Keratinocyte (primary cell): Measurements from ENCODE around the gene CD7.

Experiments
- EZH2 ChIP-seq: IDR thresholded peaks from one replicate; pipeline ENCODE4 v1.6.1; 2012; ENCODE audit warnings: inconsistent platforms, mild to moderate bottlenecking, low read length, moderate library complexity
- TF ChIP-seq, protein P1 (sequence below), 3 experiments: IDR thresholded peaks in 1 of 3; conservative IDR thresholded peaks in 1 of 3; optimal IDR thresholded peaks in 1 of 3; 2 replicates in 2 of 3; 3 replicates in 1 of 3; pipeline versions ENCODE3 to v1.5.1; 2011; ENCODE audit warnings: low read length in 3 of 3, mild to moderate bottlenecking in 3 of 3, moderate library complexity in 2 of 3, control low read depth in 1 of 3, inconsistent platforms in 1 of 3; ENCODE audit not compliant: insufficient read depth in 2 of 3; ENCODE audit errors: extremely low read depth in 1 of 3

DNA sequence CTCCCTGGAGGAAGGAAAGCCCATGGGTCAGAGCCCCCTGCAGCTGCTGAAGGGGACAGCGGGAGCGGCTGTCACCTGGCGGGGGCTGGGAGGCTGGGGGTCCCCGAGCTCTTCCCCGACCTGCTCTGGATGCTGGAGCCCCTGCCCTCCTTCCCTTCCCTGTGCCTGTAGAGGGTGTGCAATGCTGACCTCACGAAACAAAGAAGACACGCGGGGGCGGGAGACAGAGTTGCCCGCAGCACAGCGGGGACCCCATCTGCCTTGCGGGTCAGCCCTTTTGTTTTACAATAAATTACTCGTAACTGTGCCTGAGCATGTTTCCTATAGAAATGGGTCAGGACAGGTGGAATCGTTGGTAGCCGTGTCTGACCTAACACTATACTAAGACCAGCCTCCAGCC is 9.9 kb upstream of the CD7 start:
- TF ChIP-seq, protein P1, sequence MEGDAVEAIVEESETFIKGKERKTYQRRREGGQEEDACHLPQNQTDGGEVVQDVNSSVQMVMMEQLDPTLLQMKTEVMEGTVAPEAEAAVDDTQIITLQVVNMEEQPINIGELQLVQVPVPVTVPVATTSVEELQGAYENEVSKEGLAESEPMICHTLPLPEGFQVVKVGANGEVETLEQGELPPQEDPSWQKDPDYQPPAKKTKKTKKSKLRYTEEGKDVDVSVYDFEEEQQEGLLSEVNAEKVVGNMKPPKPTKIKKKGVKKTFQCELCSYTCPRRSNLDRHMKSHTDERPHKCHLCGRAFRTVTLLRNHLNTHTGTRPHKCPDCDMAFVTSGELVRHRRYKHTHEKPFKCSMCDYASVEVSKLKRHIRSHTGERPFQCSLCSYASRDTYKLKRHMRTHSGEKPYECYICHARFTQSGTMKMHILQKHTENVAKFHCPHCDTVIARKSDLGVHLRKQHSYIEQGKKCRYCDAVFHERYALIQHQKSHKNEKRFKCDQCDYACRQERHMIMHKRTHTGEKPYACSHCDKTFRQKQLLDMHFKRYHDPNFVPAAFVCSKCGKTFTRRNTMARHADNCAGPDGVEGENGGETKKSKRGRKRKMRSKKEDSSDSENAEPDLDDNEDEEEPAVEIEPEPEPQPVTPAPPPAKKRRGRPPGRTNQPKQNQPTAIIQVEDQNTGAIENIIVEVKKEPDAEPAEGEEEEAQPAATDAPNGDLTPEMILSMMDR (optimal IDR thresholded peaks at IDR 0.05 in 1 of 3, IDR thresholded peaks at IDR 0.05 in 1 of 3, conservative IDR thresholded peaks at IDR 0.05 in 1 of 3; ENCODE audit: extremely low read depth in 1 of 3, insufficient read depth in 2 of 3, low read length in 3 of 3) = no peak
- no peak for TF ChIP-seq EZH2
